Sciatic nerve (tissue), 2 donors: ENCODE measurements around the gene USP17L11. TPM values are rescaled to one million over a fixed set of nuclear protein-coding genes. Genes with fewer than 3 reads are reported as not detected.
"Not testable (repeated sequence)": the region's sequence is repeated elsewhere in the genome, so short reads cannot be mapped to it uniquely, and the experiment has no call there.

Experiments
- ATAC-seq: fragments of 200-7000 bp; cut with Tn5 transposase; one replicate; pipeline ENCODE4 v1.9.1; 2020; ENCODE audit warnings: mild to moderate bottlenecking, moderate library complexity
- DNase-seq: peaks from one replicate; pipeline ENCODE4 v3.0.0-alpha.2; 2020; ENCODE audit warnings: low spot score
- intact Hi-C: fragments of 100-400 bp; cut with DNase I; formaldehyde crosslinking; loops from one replicate; pipeline ENCODE4 v1.14.2; 2022
- total RNA-seq: library from RNA; stranded (reverse); fragmentation: NEBNext Ultra II Directional; extraction: Animal tissue kit (Norgen Biotek cat#: 25700); gene quantifications from one replicate; pipeline ENCODE4 v1.2.1, GENCODE V29; 2021
- donor health status: DM: no; HTN: no; CAD: no.
- donor health status: DM: no; HTN: no; CAD: no.

The USP17L11 gene
- total RNA-seq: not detected

GRCh38 chr4:9215105-9215504 lies at the start of gene USP17L11:
USP17L11 (plus strand) TSS chr4:9215405; CDS start chr4:9215405, 0 bp downstream.
- intact Hi-C loops, DNase-seq, ATAC-seq: not testable (repeated sequence)

GRCh38 chr4:9165990-9166389 lies 49.2 kb upstream of the USP17L11 start:
- DNase-seq, intact Hi-C loops, ATAC-seq: not testable (repeated sequence)

- DNase-seq, intact Hi-C loops, ATAC-seq: not testable (repeated sequence)
Measured at GRCh38 chr4:9169791-9170459, 45.3 kb upstream of the USP17L11 start, which contains the start of gene FAM90A26. FAM90A26 (plus strand) TSS chr4:9170409; CDS start chr4:9173173, 2,764 bp downstream.

GRCh38 chr4:9210357-9210756 lies 4.8 kb upstream of the USP17L11 start, which contains the start of gene USP17L10:
USP17L10 (plus strand) TSS chr4:9210657; CDS start chr4:9210657, 0 bp downstream.
- ATAC-seq, intact Hi-C loops, DNase-seq: not testable (repeated sequence)

GRCh38 chr4:9214701-9215100 lies 504 bp upstream of the USP17L11 start:
- intact Hi-C loops: not testable (repeated sequence)

GRCh38 chr4:9219852-9220251 lies 4.6 kb downstream of the USP17L11 start, which contains the start of gene USP17L12:
USP17L12 (plus strand) TSS chr4:9220152; CDS start chr4:9220152, 0 bp downstream.
- ATAC-seq, intact Hi-C loops, DNase-seq: not testable (repeated sequence)

More at GRCh38 chr4:9214701-9215100, 504 bp upstream of the USP17L11 start:
- ATAC-seq, DNase-seq: not testable (repeated sequence)

GRCh38 chr4:9224596-9224995 lies 9.4 kb downstream of the USP17L11 start, which contains the start of gene USP17L13:
USP17L13 (plus strand) TSS chr4:9224896; CDS start chr4:9224896, 0 bp downstream.
- intact Hi-C loops, DNase-seq, ATAC-seq: not testable (repeated sequence)

- intact Hi-C loops, ATAC-seq: not testable (repeated sequence)
- peak; percentile 51 for DNase-seq
Measured at GRCh38 chr4:9230249-9230648, 15.0 kb downstream of the USP17L11 start.

- ATAC-seq, DNase-seq, intact Hi-C loops: not testable (repeated sequence)
Measured at GRCh38 chr4:9234085-9234484, 18.9 kb downstream of the USP17L11 start, which contains the start of gene USP17L15. USP17L15 (plus strand) TSS chr4:9234385; CDS start chr4:9234385, 0 bp downstream.

GRCh38 chr4:9238461-9238860 lies 23.3 kb downstream of the USP17L11 start:
- ATAC-seq, intact Hi-C loops: not testable (repeated sequence)
- DNase-seq: peak; percentile 39

- intact Hi-C loops, DNase-seq, ATAC-seq: not testable (repeated sequence)
Measured at GRCh38 chr4:9243579-9243978, 28.4 kb downstream of the USP17L11 start, which contains the start of gene USP17L17. USP17L17 (plus strand) TSS chr4:9243879; CDS start chr4:9243879, 0 bp downstream.

- intact Hi-C loops, ATAC-seq: not testable (repeated sequence)
- peak; percentile 64 for DNase-seq
Measured at GRCh38 chr4:9247953-9248680, 32.9 kb downstream of the USP17L11 start, which contains the start of gene USP17L18. USP17L18 (plus strand) TSS chr4:9248630; CDS start chr4:9248630, 0 bp downstream.

- ATAC-seq, intact Hi-C loops, DNase-seq: not testable (repeated sequence)
Measured at GRCh38 chr4:9253078-9253477, 37.9 kb downstream of the USP17L11 start, which contains the start of gene USP17L19. USP17L19 (plus strand) TSS chr4:9253378; CDS start chr4:9253378, 0 bp downstream.

- intact Hi-C loops, DNase-seq, ATAC-seq: not testable (repeated sequence)
Measured at GRCh38 chr4:9257824-9258223, 42.6 kb downstream of the USP17L11 start, which contains the start of gene USP17L20. USP17L20 (plus strand) TSS chr4:9258124; CDS start chr4:9258124, 0 bp downstream.

- intact Hi-C loops, DNase-seq, ATAC-seq: not testable (repeated sequence)
Measured at GRCh38 chr4:9262572-9262971, 47.4 kb downstream of the USP17L11 start, which contains the start of gene USP17L21. USP17L21 (plus strand) TSS chr4:9262872; CDS start chr4:9262872, 0 bp downstream.
